Neural cell (in vitro differentiated cells): ENCODE results near the gene SYT2. TPM values are rescaled to one million over a fixed set of nuclear protein-coding genes. Genes with fewer than 3 reads are reported as not detected.

Source experiments
- H2AFZ ChIP-seq: fragments of 200-600, 300-800 bp; sonication (generic), shearing (Covaris generic); 2 replicates; pipeline ENCODE4 v1.6.0; 2014; ENCODE audit warnings: low read depth, mild to moderate bottlenecking, antibody characterized with exemption, low read length, moderate library complexity
- H3F3A ChIP-seq: fragments of 200-600 bp; shearing (Covaris generic); 2 replicates; pipeline ENCODE4 v1.6.1; 2016; ENCODE audit warnings: mild to moderate bottlenecking, moderate library complexity, mixed read lengths, antibody characterized with exemption, low read length; ENCODE audit not compliant: insufficient read depth, poor library complexity, severe bottlenecking
- H3K27ac ChIP-seq: fragments of 200-600, 300-800 bp; sonication (generic), shearing (Covaris generic); 2 replicates; pipeline ENCODE4 v1.5.1; 2014; ENCODE audit warnings: mild to moderate bottlenecking, low read length, moderate library complexity
- H3K27me3 ChIP-seq: fragments of 300-800, 200-600 bp; sonication (generic), shearing (Covaris generic); 2 replicates; pipeline ENCODE4 v1.6.0; 2014; ENCODE audit warnings: mild to moderate bottlenecking, low read depth, low read length, moderate library complexity; ENCODE audit not compliant: insufficient read depth
- H3K36me3 ChIP-seq: fragments of 300-800, 200-600 bp; sonication (generic), shearing (Covaris generic); 2 replicates; pipeline ENCODE4 v1.5.1; 2014; ENCODE audit warnings: mild to moderate bottlenecking, antibody characterized with exemption, low read length, moderate library complexity; ENCODE audit not compliant: insufficient read depth
- H3K4me2 ChIP-seq: fragments of 300-800, 200-600 bp; sonication (generic), shearing (Covaris generic); 2 replicates; pipeline ENCODE4 v1.6.0; 2014; ENCODE audit warnings: mild to moderate bottlenecking, low read length
- H3K4me3 ChIP-seq: fragments of 300-800, 200-600 bp; sonication (generic), shearing (Covaris generic); 2 replicates; pipeline ENCODE4 v1.5.1; 2014; ENCODE audit warnings: mild to moderate bottlenecking, low read length, moderate library complexity
- H3K79me2 ChIP-seq: fragments of 200-600 bp; shearing (Covaris generic); replicated peaks from 2 replicates; pipeline ENCODE4 v1.6.0; 2014; ENCODE audit warnings: mild to moderate bottlenecking, low read length, moderate library complexity; ENCODE audit not compliant: insufficient read depth
- H3K9ac ChIP-seq: fragments of 300-800, 200-600 bp; sonication (generic), shearing (Covaris generic); 2 replicates; pipeline ENCODE4 v1.6.1; 2016; ENCODE audit warnings: mild to moderate bottlenecking, low read length, mixed read lengths
- H3K9me2 ChIP-seq: fragments of 200-600 bp; shearing (Covaris generic); 2 replicates; pipeline ENCODE4 v1.6.1; 2016; ENCODE audit warnings: mild to moderate bottlenecking, low read length, mixed read lengths; ENCODE audit not compliant: insufficient read depth
- H3K9me3 ChIP-seq: fragments of 200-600, 300-800 bp; sonication (generic), shearing (Covaris generic); 2 replicates; pipeline ENCODE4 v1.6.1; 2016; ENCODE audit warnings: mild to moderate bottlenecking, mixed run types, low read length, moderate library complexity, mixed read lengths
- H4K20me1 ChIP-seq: fragments of 200-600 bp; shearing (Covaris generic); 2 replicates; pipeline ENCODE4 v1.6.1; 2016; ENCODE audit warnings: mild to moderate bottlenecking, mixed run types; ENCODE audit not compliant: insufficient read depth
- EP300 ChIP-seq: fragments of 450-650 bp; conservative IDR thresholded peaks from 2 replicates; pipeline ENCODE4 v1.6.1; 2014; ENCODE audit warnings: antibody characterized with exemption, mild to moderate bottlenecking, moderate library complexity; ENCODE audit not compliant: poor library complexity, severe bottlenecking
- EZH2 ChIP-seq: fragments of 200-600, 300-800 bp; shearing (Covaris generic), sonication (generic); IDR thresholded peaks from 2 replicates; pipeline ENCODE4 v1.6.1; 2014; ENCODE audit warnings: antibody characterized with exemption, low read length, borderline replicate concordance, mild to moderate bottlenecking; ENCODE audit not compliant: insufficient read depth, poor library complexity, severe bottlenecking
- MXI1 ChIP-seq: fragments of 450-650 bp; conservative IDR thresholded peaks from 2 replicates; pipeline ENCODE4 v1.6.1; 2014; ENCODE audit warnings: antibody characterized with exemption, mild to moderate bottlenecking; ENCODE audit not compliant: poor library complexity, severe bottlenecking
- POLR2AphosphoS5 ChIP-seq: IDR thresholded peaks from 2 replicates; pipeline ENCODE4 v1.6.1; 2012
- RAD21 ChIP-seq: fragments of 450-650 bp; conservative IDR thresholded peaks from 2 replicates; pipeline ENCODE4 v1.6.1; 2014; ENCODE audit warnings: antibody characterized with exemption, mild to moderate bottlenecking, moderate library complexity
- SMC3 ChIP-seq: fragments of 450-650 bp; conservative IDR thresholded peaks from 2 replicates; pipeline ENCODE4 v1.6.1; 2014; ENCODE audit warnings: antibody characterized with exemption, mild to moderate bottlenecking, moderate library complexity; ENCODE audit not compliant: poor library complexity
- TAF1 ChIP-seq: IDR thresholded peaks from 2 replicates; pipeline ENCODE4 v1.6.1; 2012; ENCODE audit warnings: low read depth
- polyA plus RNA-seq: library from polyadenylated mRNA; depleted of rRNA; stranded (reverse); fragments of >200 nt; gene quantifications from 2 replicates; pipeline ENCODE4 v1.2.3, GENCODE V29; 2014
- TF ChIP-seq, protein P1 (sequence below): IDR thresholded peaks from 2 replicates; pipeline ENCODE4 v1.6.1; 2012; ENCODE audit warnings: borderline replicate concordance
- TF ChIP-seq, protein P2 (sequence below): fragments of 450-650 bp; IDR thresholded peaks from 2 replicates; pipeline ENCODE4 v1.5.1; 2014; ENCODE audit warnings: antibody characterized with exemption, mild to moderate bottlenecking, moderate library complexity; ENCODE audit not compliant: poor library complexity, severe bottlenecking

The SYT2 gene
- polyA plus RNA-seq, 1 donor from 2014 or later: 0.04 TPM

DNA sequence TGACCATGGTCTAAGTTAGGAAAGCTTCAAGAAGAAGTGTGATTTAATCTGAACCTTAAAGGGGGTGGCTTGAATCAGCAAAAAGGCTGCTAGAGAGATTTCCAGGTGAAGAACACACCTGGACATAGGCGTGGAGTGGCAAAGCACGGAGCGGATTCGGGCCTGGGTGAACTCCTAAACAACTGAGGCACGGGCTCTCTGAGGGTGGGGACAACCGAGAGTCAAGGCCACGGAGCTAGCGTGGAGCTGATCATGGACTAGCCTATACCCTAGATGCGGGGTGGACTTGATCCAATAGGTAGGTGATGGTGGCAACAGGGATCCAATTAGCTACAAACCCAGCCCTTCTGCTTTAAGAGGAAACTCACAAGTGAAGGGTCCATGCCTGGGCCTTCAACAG is 27.8 kb downstream of the SYT2 start:
- H3K4me3 ChIP-seq: no peak overlapping the region
- H3F3A ChIP-seq: no peaks in the 10 kb centered on the region
- no peak overlapping the region for H3K4me2 ChIP-seq
- H3K9ac ChIP-seq: no peak overlapping the region
- no peak for TF ChIP-seq SMC3
- TF ChIP-seq EP300: no peak
- no peak for TF ChIP-seq POLR2AphosphoS5
- TF ChIP-seq, protein P1, sequence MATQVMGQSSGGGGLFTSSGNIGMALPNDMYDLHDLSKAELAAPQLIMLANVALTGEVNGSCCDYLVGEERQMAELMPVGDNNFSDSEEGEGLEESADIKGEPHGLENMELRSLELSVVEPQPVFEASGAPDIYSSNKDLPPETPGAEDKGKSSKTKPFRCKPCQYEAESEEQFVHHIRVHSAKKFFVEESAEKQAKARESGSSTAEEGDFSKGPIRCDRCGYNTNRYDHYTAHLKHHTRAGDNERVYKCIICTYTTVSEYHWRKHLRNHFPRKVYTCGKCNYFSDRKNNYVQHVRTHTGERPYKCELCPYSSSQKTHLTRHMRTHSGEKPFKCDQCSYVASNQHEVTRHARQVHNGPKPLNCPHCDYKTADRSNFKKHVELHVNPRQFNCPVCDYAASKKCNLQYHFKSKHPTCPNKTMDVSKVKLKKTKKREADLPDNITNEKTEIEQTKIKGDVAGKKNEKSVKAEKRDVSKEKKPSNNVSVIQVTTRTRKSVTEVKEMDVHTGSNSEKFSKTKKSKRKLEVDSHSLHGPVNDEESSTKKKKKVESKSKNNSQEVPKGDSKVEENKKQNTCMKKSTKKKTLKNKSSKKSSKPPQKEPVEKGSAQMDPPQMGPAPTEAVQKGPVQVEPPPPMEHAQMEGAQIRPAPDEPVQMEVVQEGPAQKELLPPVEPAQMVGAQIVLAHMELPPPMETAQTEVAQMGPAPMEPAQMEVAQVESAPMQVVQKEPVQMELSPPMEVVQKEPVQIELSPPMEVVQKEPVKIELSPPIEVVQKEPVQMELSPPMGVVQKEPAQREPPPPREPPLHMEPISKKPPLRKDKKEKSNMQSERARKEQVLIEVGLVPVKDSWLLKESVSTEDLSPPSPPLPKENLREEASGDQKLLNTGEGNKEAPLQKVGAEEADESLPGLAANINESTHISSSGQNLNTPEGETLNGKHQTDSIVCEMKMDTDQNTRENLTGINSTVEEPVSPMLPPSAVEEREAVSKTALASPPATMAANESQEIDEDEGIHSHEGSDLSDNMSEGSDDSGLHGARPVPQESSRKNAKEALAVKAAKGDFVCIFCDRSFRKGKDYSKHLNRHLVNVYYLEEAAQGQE: no peak
- TF ChIP-seq EZH2: no peak
- TF ChIP-seq, protein P2, sequence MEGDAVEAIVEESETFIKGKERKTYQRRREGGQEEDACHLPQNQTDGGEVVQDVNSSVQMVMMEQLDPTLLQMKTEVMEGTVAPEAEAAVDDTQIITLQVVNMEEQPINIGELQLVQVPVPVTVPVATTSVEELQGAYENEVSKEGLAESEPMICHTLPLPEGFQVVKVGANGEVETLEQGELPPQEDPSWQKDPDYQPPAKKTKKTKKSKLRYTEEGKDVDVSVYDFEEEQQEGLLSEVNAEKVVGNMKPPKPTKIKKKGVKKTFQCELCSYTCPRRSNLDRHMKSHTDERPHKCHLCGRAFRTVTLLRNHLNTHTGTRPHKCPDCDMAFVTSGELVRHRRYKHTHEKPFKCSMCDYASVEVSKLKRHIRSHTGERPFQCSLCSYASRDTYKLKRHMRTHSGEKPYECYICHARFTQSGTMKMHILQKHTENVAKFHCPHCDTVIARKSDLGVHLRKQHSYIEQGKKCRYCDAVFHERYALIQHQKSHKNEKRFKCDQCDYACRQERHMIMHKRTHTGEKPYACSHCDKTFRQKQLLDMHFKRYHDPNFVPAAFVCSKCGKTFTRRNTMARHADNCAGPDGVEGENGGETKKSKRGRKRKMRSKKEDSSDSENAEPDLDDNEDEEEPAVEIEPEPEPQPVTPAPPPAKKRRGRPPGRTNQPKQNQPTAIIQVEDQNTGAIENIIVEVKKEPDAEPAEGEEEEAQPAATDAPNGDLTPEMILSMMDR: no peak
- TF ChIP-seq MXI1: no peak
- no peak for TF ChIP-seq RAD21
- no peak for TF ChIP-seq TAF1
- H4K20me1 ChIP-seq: no peaks in the 10 kb centered on the region
- no peaks in the 10 kb centered on the region for H3K9me2 ChIP-seq
- no peaks in the 10 kb centered on the region for H3K27me3 ChIP-seq
- H3K36me3 ChIP-seq: no peaks in the 10 kb centered on the region
- H2AFZ ChIP-seq: no peak overlapping the region
- H3K79me2 ChIP-seq: no peaks in the 10 kb centered on the region
- H3K9me3 ChIP-seq: no peaks in the 10 kb centered on the region
- no peak overlapping the region for H3K27ac ChIP-seq

DNA sequence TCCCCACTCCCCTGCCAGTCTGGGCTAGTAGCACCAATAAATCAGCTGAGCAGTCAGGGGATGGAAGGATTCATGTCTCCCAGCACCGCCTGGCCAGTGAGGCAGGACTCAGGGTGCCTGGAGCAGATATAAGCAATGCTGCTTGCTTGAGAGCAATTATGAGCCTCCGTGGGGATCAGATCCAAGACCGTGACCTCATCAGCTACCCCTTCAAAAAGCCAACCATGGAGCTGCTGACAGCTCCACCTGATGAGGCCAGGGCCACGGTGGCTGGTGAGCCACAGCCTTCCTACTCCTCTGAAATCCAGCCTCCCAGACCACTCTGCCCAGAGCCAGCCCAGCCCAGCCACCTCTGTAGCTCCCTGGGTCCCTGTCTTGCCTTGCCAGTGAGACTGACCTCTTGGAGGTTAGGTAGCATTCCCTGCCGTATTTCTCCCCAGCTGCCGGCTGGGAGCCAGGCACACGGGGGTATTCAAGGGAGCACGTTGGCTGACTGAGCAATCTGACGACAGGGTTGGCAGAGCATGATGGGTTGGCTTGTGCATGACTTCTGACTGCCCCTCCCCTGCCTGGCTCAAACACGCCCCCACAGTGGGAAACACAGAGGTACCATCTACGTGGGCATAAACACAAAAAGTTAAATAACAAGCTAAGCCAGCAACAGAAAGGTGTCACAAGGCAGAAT is 28.4 kb downstream of the SYT2 start:
- H3K4me3 ChIP-seq: no peak overlapping the region
- no peaks in the 10 kb centered on the region for H3K36me3 ChIP-seq
- no peaks in the 10 kb centered on the region for H3K79me2 ChIP-seq
- H4K20me1 ChIP-seq: no peaks in the 10 kb centered on the region
- H3K9me3 ChIP-seq: no peaks in the 10 kb centered on the region
- no peaks in the 10 kb centered on the region for H3K9me2 ChIP-seq
- H2AFZ ChIP-seq: no peak overlapping the region
- no peak overlapping the region for H3K9ac ChIP-seq
- H3K27ac ChIP-seq: no peak overlapping the region
- H3K4me2 ChIP-seq: no peak overlapping the region
- H3K27me3 ChIP-seq: no peaks in the 10 kb centered on the region
- TF ChIP-seq RAD21: no peak
- TF ChIP-seq SMC3: no peak
- TF ChIP-seq MXI1: no peak
- no peak for TF ChIP-seq TAF1
- no peak for TF ChIP-seq EZH2
- TF ChIP-seq, protein P2: no peak
- TF ChIP-seq, protein P1: no peak
- TF ChIP-seq EP300: no peak
- TF ChIP-seq POLR2AphosphoS5: no peak
- H3F3A ChIP-seq: no peaks in the 10 kb centered on the region
